ENCODE results near the gene PIK3R4.

PIK3R4 gene

GRCh38 chr3:130741946-130742610 lies 4.6 kb downstream of the PIK3R4 start:
- TF ChIP-seq, protein P1, sequence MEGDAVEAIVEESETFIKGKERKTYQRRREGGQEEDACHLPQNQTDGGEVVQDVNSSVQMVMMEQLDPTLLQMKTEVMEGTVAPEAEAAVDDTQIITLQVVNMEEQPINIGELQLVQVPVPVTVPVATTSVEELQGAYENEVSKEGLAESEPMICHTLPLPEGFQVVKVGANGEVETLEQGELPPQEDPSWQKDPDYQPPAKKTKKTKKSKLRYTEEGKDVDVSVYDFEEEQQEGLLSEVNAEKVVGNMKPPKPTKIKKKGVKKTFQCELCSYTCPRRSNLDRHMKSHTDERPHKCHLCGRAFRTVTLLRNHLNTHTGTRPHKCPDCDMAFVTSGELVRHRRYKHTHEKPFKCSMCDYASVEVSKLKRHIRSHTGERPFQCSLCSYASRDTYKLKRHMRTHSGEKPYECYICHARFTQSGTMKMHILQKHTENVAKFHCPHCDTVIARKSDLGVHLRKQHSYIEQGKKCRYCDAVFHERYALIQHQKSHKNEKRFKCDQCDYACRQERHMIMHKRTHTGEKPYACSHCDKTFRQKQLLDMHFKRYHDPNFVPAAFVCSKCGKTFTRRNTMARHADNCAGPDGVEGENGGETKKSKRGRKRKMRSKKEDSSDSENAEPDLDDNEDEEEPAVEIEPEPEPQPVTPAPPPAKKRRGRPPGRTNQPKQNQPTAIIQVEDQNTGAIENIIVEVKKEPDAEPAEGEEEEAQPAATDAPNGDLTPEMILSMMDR (IDR thresholded peaks at IDR 0.05; ENCODE audit: low read depth, low read length): no peak
- DNase-seq (ENCODE audit: extremely low read depth, low read depth): no peak

DNA sequence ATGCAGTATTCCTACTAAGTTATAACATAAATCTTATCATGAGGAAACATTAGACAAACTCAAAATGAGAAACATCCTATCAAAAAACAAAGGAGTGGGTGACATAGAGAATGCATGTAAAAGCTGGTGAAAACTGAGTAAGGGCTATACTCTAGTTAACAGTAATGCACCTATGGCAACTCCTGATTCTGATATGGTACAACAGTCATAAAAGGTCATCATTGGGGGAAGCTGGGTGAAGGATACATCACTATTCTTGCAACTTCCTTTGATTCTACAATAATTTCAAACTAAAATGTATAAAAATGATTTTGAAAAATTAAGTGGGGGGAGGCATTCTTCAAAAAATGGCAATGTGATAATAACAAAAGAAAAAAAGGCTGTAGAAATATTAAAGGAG lies 6.8 kb downstream of the PIK3R4 start:
- no peak for DNase-seq (ENCODE audit: extremely low read depth, low read depth)
- TF ChIP-seq, protein P1 (IDR thresholded peaks at IDR 0.05; ENCODE audit: low read depth, low read length): no peak

DNA sequence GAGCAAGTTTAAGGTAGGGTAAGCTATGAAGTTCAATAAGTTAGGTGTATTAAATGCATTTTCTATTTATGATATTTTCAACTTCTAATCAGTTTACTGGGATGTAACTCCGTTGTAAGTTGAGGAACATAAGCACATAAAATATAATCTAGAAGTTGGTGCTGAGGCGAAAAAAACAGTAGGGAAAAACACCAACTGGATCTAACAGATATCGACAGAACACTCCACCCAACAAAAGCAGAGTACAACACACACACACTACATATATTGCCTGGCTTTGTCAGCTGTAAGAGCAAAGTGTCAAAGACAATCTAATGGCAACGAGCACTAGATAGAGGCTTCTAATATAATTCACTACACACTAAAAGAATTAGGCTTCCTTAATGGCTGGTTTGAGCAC lies 8.4 kb downstream of the PIK3R4 start:
- TF ChIP-seq, protein P1 (IDR thresholded peaks at IDR 0.05; ENCODE audit: low read depth, low read length): no peak
- no peak for DNase-seq (ENCODE audit: extremely low read depth, low read depth)

GRCh38 chr3:130737622-130738021 lies 9.0 kb downstream of the PIK3R4 start:
- DNase-seq (ENCODE audit: extremely low read depth, low read depth): no peak
- TF ChIP-seq, protein P1 (IDR thresholded peaks at IDR 0.05; ENCODE audit: low read depth, low read length): no peak

GRCh38 chr3:130733236-130733875 lies 13.3 kb downstream of the PIK3R4 start:
- TF ChIP-seq, protein P1 (IDR thresholded peaks at IDR 0.05; ENCODE audit: low read depth, low read length): no peak
- no peak for DNase-seq (ENCODE audit: extremely low read depth, low read depth)

DNA sequence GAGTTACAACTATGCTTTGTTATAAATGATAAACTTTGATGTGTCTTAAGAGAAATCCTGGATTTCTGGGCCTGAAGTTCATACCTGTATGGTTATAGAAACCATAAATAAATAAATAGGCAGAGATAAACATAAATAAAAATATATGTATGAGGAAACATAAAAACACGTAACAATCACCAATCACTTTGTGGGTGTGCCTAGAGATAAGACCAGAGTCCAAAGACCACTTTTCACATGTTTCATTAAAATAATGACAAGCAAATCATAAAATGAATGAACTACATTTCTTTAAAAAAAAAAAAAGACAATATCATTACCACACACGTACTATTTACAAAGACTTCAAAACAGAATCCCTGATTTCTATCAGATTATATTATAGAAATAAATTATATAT lies 14.1 kb downstream of the PIK3R4 start:
- TF ChIP-seq, protein P1 (IDR thresholded peaks at IDR 0.05; ENCODE audit: low read depth, low read length): no peak
- no peak for DNase-seq (ENCODE audit: extremely low read depth, low read depth)

GRCh38 chr3:130731817-130732216 lies 14.8 kb downstream of the PIK3R4 start:
- TF ChIP-seq, protein P1 (IDR thresholded peaks at IDR 0.05; ENCODE audit: low read depth, low read length): no peak
- no peak for DNase-seq (ENCODE audit: extremely low read depth, low read depth)

All from AG09319 (cell line).